ENCODE data around the gene COQ7.

COQ7 gene

GRCh38 chr16:19110537-19111360 is 43.3 kb downstream of the COQ7 start:
- in situ Hi-C loops (cut with HindIII; ENCODE audit: low sequenced_read_pairs) = no loop called here

- in situ Hi-C loops (cut with HindIII; ENCODE audit: low sequenced_read_pairs) = no loop called here
Measured at GRCh38 chr16:19112099-19112407, 44.6 kb downstream of the COQ7 start.

- in situ Hi-C loops (cut with HindIII; ENCODE audit: low sequenced_read_pairs) = no loop called here
Measured at GRCh38 chr16:19113577-19114358, 46.4 kb downstream of the COQ7 start, which contains the start of gene ITPRIPL2. Gene ITPRIPL2, plus strand, starts transcription at chr16:19113964. Its CDS starts 498 bp downstream, at chr16:19114462.

GRCh38 chr16:19114359-19115147 is 47.1 kb downstream of the COQ7 start:
- in situ Hi-C loops (cut with HindIII; ENCODE audit: low sequenced_read_pairs) = no loop called here

GRCh38 chr16:19115148-19116021 is 48.0 kb downstream of the COQ7 start:
- in situ Hi-C loops (cut with HindIII; ENCODE audit: low sequenced_read_pairs) = no loop called here

- in situ Hi-C loops (cut with HindIII; ENCODE audit: low sequenced_read_pairs) = no loop called here
Measured at GRCh38 chr16:19116711-19117449, 49.5 kb downstream of the COQ7 start.

GRCh38 chr16:19118938-19119431 is 51.6 kb downstream of the COQ7 start:
- in situ Hi-C loops (cut with HindIII; ENCODE audit: low sequenced_read_pairs) = no loop called here

- in situ Hi-C loops (cut with HindIII; ENCODE audit: low sequenced_read_pairs) = no loop called here
Measured at GRCh38 chr16:19119564-19119963, 52.1 kb downstream of the COQ7 start.

GRCh38 chr16:19123535-19124178 is 56.2 kb downstream of the COQ7 start:
- in situ Hi-C loops (cut with HindIII; ENCODE audit: low sequenced_read_pairs) = no loop called here

- in situ Hi-C loops (cut with HindIII; ENCODE audit: low sequenced_read_pairs) = no loop called here
Measured at GRCh38 chr16:19126300-19126699, 58.9 kb downstream of the COQ7 start.

GRCh38 chr16:19127205-19127604 is 59.8 kb downstream of the COQ7 start:
- in situ Hi-C loops (cut with HindIII; ENCODE audit: low sequenced_read_pairs) = no loop called here

GRCh38 chr16:19127674-19128131 is 60.3 kb downstream of the COQ7 start:
- in situ Hi-C loops (cut with HindIII; ENCODE audit: low sequenced_read_pairs) = no loop called here

- in situ Hi-C loops (cut with HindIII; ENCODE audit: low sequenced_read_pairs) = no loop called here
Measured at GRCh38 chr16:19128454-19129200, 61.2 kb downstream of the COQ7 start.

Measured in DLD1 (cell line).